Measurements from ENCODE around the gene DAP3.
"Not testable (repeated sequence)": the region's sequence is repeated elsewhere in the genome, so short reads cannot be mapped to it uniquely, and the experiment has no call there.

DAP3 gene

DNA sequence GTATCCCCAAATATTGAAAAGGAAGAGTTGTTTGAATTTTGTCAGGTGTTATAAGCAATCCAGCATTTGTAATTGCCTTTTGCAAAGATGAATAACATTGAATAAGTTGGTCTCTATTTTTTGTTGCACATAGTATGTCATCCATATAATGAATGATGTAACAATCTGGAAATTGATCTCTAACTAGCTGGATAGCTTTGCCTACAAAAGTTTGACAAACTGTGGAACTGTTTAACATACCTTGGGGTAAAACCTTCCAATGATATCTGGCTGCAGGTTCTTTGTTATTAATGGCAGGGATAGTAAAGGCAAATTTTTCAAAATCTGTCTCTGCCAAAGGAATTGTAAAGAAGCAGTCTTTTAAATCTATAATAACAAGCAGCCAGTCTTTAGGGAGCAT lies 7.6 kb downstream of the DAP3 start:
- DNase-seq (ENCODE audit: low spot score in 2 of 2) (no peak), ATAC-seq (ENCODE audit: low read depth) (no peak)
- no peak overlapping the region for H3K4me3 Mint-ChIP-seq
- peaks cover 18% of the 10 kb centered on the region for H3K36me3 Mint-ChIP-seq
- no peak overlapping the region for H3K27ac Mint-ChIP-seq
- no peaks in the 10 kb centered on the region for H3K27me3 Mint-ChIP-seq
- H3K9me3 Mint-ChIP-seq: no peaks in the 10 kb centered on the region
- H3K4me1 Mint-ChIP-seq: peaks cover 26% of the 10 kb centered on the region

GRCh38 chr1:155697046-155697445 lies 8.2 kb downstream of the DAP3 start:
- ATAC-seq (ENCODE audit: low read depth): no peak
- Mint-ChIP-seq H3K36me3 (peaks cover 13% of the 10 kb centered on the region), H3K27me3 (no peaks in the 10 kb centered on the region), H3K4me1 (peaks cover 23% of the 10 kb centered on the region), H3K9me3 (no peaks in the 10 kb centered on the region), H3K27ac (no peak overlapping the region), H3K4me3 (no peak overlapping the region)
- no peak for DNase-seq (ENCODE audit: low spot score in 2 of 2)

- H3K4me3 Mint-ChIP-seq; H3K36me3 Mint-ChIP-seq; ATAC-seq (ENCODE audit: low read depth); H3K9me3 Mint-ChIP-seq; DNase-seq (ENCODE audit: low spot score in 2 of 2); H3K27ac Mint-ChIP-seq; H3K27me3 Mint-ChIP-seq: not testable (repeated sequence)
- peaks cover 21% of the 10 kb centered on the region for H3K4me1 Mint-ChIP-seq
Measured at GRCh38 chr1:155697616-155698015, 8.7 kb downstream of the DAP3 start.

DNA sequence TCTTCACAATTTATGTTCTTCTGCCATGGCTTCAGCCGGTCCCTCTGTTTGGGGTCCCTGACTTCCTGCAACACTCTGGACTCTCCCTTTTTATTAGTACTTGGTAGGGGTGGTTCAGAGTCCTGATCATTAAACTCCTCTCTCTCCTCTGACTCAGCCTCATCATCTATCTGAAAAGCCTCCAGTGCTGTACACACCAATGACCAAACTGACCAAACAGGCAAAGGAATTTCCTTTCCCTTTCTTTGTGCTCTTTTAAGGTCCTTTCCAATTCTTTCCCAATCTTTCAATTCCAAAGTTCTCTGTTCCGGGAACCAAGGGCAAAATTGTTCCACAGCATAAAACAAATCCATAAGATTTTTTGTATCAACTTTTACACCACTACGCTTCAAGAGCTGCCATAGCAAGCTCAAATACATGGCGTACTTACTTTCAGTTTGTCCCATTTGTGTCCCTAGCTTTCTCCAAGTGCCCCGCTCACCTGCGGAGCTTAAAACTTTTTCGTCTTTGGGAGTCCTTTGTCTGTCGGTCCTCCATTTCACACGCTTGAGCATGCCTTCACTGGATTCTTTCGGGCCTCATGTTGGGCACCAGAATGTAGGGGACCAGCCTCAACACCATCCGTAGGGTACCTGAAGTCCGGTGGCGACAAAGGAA lies 9.6 kb downstream of the DAP3 start:
- DNase-seq (ENCODE audit: low spot score in 2 of 2) (no peak), ATAC-seq (ENCODE audit: low read depth) (no peak)
- H3K27ac Mint-ChIP-seq: no peak overlapping the region
- H3K36me3 Mint-ChIP-seq: peaks cover 5% of the 10 kb centered on the region
- H3K4me1 Mint-ChIP-seq: peaks cover 22% of the 10 kb centered on the region
- H3K27me3 Mint-ChIP-seq: no peaks in the 10 kb centered on the region
- H3K9me3 Mint-ChIP-seq: no peaks in the 10 kb centered on the region
- no peak overlapping the region for H3K4me3 Mint-ChIP-seq

GRCh38 chr1:155699062-155699461 lies 10.2 kb downstream of the DAP3 start:
- not testable (repeated sequence) for ATAC-seq (ENCODE audit: low read depth); H3K27ac Mint-ChIP-seq; H3K36me3 Mint-ChIP-seq; H3K27me3 Mint-ChIP-seq; H3K4me3 Mint-ChIP-seq; H3K9me3 Mint-ChIP-seq; DNase-seq (ENCODE audit: low spot score in 2 of 2)
- H3K4me1 Mint-ChIP-seq: peaks cover 23% of the 10 kb centered on the region

DNA sequence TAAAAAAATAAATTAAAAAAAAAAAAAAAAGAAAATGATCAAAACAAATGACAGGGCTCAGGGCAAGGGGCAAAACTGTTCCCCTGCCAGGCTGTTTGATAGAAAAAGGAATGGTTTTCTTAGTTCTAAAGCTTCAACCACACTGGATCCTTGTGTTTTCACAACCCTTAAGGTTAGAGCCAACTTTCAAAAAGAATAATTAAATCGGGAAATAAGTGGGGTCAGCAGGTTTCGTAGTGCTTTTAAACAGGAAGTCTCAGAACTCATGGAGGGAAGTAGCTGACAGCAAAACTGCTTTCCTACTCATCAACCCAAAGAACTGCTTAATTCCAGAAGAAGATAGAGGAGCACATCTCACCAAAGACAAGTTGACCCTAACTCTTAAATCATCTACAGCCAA lies 12.8 kb downstream of the DAP3 start:
- not testable (repeated sequence) for H3K9me3 Mint-ChIP-seq; ATAC-seq (ENCODE audit: low read depth); H3K27ac Mint-ChIP-seq; H3K27me3 Mint-ChIP-seq; H3K36me3 Mint-ChIP-seq; DNase-seq (ENCODE audit: low spot score in 2 of 2); H3K4me3 Mint-ChIP-seq
- peaks cover 18% of the 10 kb centered on the region for H3K4me1 Mint-ChIP-seq

GRCh38 chr1:155703216-155703615 lies 14.3 kb downstream of the DAP3 start:
- no peaks in the 10 kb centered on the region for H3K27me3 Mint-ChIP-seq
- peaks cover 20% of the 10 kb centered on the region for H3K4me1 Mint-ChIP-seq
- H3K4me3 Mint-ChIP-seq: no peak overlapping the region
- H3K27ac Mint-ChIP-seq: peak overlapping the region; percentile 67
- ATAC-seq (ENCODE audit: low read depth): no peak
- no peak for DNase-seq (ENCODE audit: low spot score in 2 of 2)
- H3K36me3 Mint-ChIP-seq: no peaks in the 10 kb centered on the region
- H3K9me3 Mint-ChIP-seq: no peaks in the 10 kb centered on the region

GRCh38 chr1:155704414-155704813 lies 15.5 kb downstream of the DAP3 start:
- Mint-ChIP-seq H3K4me1 (peaks cover 17% of the 10 kb centered on the region), H3K27ac (peak overlapping the region; percentile 50)
- H3K27me3 Mint-ChIP-seq; ATAC-seq (ENCODE audit: low read depth); DNase-seq (ENCODE audit: low spot score in 2 of 2); H3K9me3 Mint-ChIP-seq; H3K4me3 Mint-ChIP-seq; H3K36me3 Mint-ChIP-seq: not testable (repeated sequence)

GRCh38 chr1:155706139-155706538 lies 17.2 kb downstream of the DAP3 start:
- DNase-seq (ENCODE audit: low spot score in 2 of 2): no peak
- Mint-ChIP-seq H3K4me1 (peaks cover 17% of the 10 kb centered on the region), H3K27ac (peak overlapping the region; percentile 28), H3K9me3 (no peaks in the 10 kb centered on the region), H3K4me3 (no peak overlapping the region), H3K27me3 (no peaks in the 10 kb centered on the region), H3K36me3 (peaks cover 3% of the 10 kb centered on the region)
- ATAC-seq (ENCODE audit: low read depth): no peak

DNA sequence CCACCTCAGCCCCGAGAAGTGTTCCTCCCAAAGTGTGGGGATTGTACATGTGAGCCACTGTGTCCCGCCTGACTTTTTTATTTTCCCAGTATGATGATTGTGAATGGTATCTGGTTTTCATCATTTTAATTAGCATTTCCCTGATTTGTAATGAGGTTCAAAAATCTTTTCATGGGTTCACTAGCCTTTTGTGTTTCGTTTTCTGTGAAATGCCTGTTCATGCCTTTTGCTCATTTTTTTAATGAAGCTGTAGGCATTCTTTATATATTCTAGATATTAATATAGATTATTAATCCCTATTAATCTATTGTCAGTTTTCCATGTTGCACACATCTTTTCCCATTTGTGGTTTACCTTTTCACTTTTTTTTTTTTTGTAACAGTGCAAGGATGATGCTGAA lies 20.5 kb downstream of the DAP3 start:
- no peak for ATAC-seq (ENCODE audit: low read depth)
- Mint-ChIP-seq H3K4me1 (peaks cover 12% of the 10 kb centered on the region), H3K36me3 (peaks cover 11% of the 10 kb centered on the region), H3K9me3 (no peaks in the 10 kb centered on the region), H3K27ac (no peak overlapping the region), H3K27me3 (no peaks in the 10 kb centered on the region), H3K4me3 (no peak overlapping the region)
- no peak for DNase-seq (ENCODE audit: low spot score in 2 of 2)

DNA sequence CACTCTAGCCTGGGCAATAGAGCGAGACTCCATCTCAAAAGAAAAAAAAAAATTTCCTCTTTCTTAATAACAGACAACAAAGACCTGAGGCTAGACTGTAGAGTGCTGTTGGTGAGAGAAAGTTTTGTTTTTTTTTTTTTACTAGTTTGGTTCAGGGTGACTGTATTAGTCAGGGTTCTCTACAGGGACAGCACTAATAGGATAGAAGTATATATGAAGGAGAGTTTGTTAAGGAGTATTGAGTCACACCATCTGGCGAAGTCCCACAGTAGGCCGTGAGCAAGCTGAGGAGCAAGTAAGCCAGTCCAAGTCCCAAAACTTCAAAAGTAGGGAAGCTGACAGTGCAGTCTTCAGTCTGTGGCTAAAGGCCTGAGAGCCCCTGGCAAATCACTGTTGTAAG lies 22.6 kb downstream of the DAP3 start:
- not testable (repeated sequence) for DNase-seq (ENCODE audit: low spot score in 2 of 2); ATAC-seq (ENCODE audit: low read depth); H3K4me1 Mint-ChIP-seq; H3K27me3 Mint-ChIP-seq; H3K9me3 Mint-ChIP-seq; H3K27ac Mint-ChIP-seq; H3K4me3 Mint-ChIP-seq
- peaks cover 13% of the 10 kb centered on the region for H3K36me3 Mint-ChIP-seq

- not testable (repeated sequence) for H3K9me3 Mint-ChIP-seq; ATAC-seq (ENCODE audit: low read depth); DNase-seq (ENCODE audit: low spot score in 2 of 2); H3K27ac Mint-ChIP-seq; H3K4me1 Mint-ChIP-seq; H3K4me3 Mint-ChIP-seq; H3K27me3 Mint-ChIP-seq
- peaks cover 13% of the 10 kb centered on the region for H3K36me3 Mint-ChIP-seq
Measured at GRCh38 chr1:155712636-155713035, 23.7 kb downstream of the DAP3 start.

DNA sequence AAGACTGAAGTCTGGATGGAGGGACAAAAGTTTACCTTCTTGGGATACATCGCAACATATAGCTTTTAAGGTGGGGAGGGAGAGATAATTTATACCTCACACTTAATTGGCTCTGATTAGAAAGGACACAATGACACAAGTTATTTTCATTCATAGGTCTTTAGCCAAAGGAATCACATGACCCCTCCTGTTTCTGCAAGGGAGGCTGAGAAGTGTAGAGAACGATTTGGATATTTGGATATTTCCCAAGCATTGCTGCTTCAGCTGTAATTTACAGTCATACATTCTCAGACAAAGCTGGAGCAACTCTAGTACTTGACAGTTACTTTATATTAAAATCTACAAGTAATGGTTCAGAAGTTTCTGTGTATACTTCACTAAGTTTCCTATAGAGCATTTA lies 24.2 kb downstream of the DAP3 start:
- Mint-ChIP-seq H3K4me1 (peaks cover 3% of the 10 kb centered on the region), H3K9me3 (no peaks in the 10 kb centered on the region), H3K36me3 (peaks cover 13% of the 10 kb centered on the region), H3K27ac (no peak overlapping the region), H3K4me3 (no peak overlapping the region), H3K27me3 (no peaks in the 10 kb centered on the region)
- DNase-seq (ENCODE audit: low spot score in 2 of 2) (no peak), ATAC-seq (ENCODE audit: low read depth) (no peak)

GRCh38 chr1:155715056-155715455 lies 26.2 kb downstream of the DAP3 start:
- not testable (repeated sequence) for H3K4me1 Mint-ChIP-seq; H3K27ac Mint-ChIP-seq; ATAC-seq (ENCODE audit: low read depth); H3K9me3 Mint-ChIP-seq; DNase-seq (ENCODE audit: low spot score in 2 of 2); H3K27me3 Mint-ChIP-seq; H3K4me3 Mint-ChIP-seq
- H3K36me3 Mint-ChIP-seq: peaks cover 11% of the 10 kb centered on the region

- Mint-ChIP-seq H3K4me1 (peaks cover 3% of the 10 kb centered on the region), H3K27me3 (no peaks in the 10 kb centered on the region), H3K27ac (peak overlapping the region; percentile 45), H3K4me3 (no peak overlapping the region), H3K36me3 (peaks cover 13% of the 10 kb centered on the region), H3K9me3 (no peaks in the 10 kb centered on the region)
- ATAC-seq (ENCODE audit: low read depth) (no peak), DNase-seq (ENCODE audit: low spot score in 2 of 2) (no peak)
Measured at GRCh38 chr1:155715777-155716176, 26.9 kb downstream of the DAP3 start.

Measured in memory B cell (primary cell).